CD14-positive monocyte (primary cell): Measurements from ENCODE around the gene SBF1. TPM values are rescaled to one million over a fixed set of nuclear protein-coding genes. Genes with fewer than 3 reads are reported as not detected.

ENCODE experiments used
- DNase-seq, 3 donors: peaks; one replicate each; pipeline ENCODE4 v3.0.0-alpha.2; 2011 to 2022
- H2AFZ ChIP-seq: 2 replicates; pipeline ENCODE4 v1.6.0; 2012; ENCODE audit warnings: mild to moderate bottlenecking, low read depth, low read length, inconsistent platforms; ENCODE audit not compliant: insufficient read depth, poor library complexity, severe bottlenecking
- H3K27ac ChIP-seq, 2 donors: 1 replicate in 1 of 2; 2 replicates in 1 of 2; pipeline ENCODE4 v1.5.1; 2012 to 2013; ENCODE audit warnings: low read length in 2 of 2, control low read depth in 1 of 2, inconsistent platforms in 1 of 2, low read depth in 1 of 2, mild to moderate bottlenecking in 1 of 2
- H3K27me3 ChIP-seq, 2 donors: one replicate each; pipeline versions ENCODE4 v1.6.0 to v1.6.1; 2011 to 2013; ENCODE audit warnings: low read length in 2 of 2; ENCODE audit not compliant: control insufficient read depth in 2 of 2, insufficient read depth in 2 of 2
- H3K36me3 ChIP-seq, 2 donors: replicated peaks in 1 of 2; 1 replicate in 1 of 2; 2 replicates in 1 of 2; pipeline versions ENCODE4 v1.5.1 to v1.6.1; 2012 to 2013; ENCODE audit warnings: low read length in 2 of 2, control low read depth in 1 of 2, inconsistent platforms in 1 of 2, mild to moderate bottlenecking in 1 of 2; ENCODE audit not compliant: insufficient read depth in 2 of 2, control insufficient read depth in 1 of 2
- H3K4me1 ChIP-seq, 2 donors: 1 replicate in 1 of 2; 2 replicates in 1 of 2; pipeline versions ENCODE4 v1.5.1 to v1.6.1; 2012 to 2013; ENCODE audit warnings: low read length in 2 of 2, control low read depth in 1 of 2, inconsistent platforms in 1 of 2, mild to moderate bottlenecking in 1 of 2, moderate library complexity in 1 of 2; ENCODE audit not compliant: insufficient read depth in 2 of 2, control insufficient read depth in 1 of 2
- H3K4me2 ChIP-seq: replicated peaks from 2 replicates; pipeline ENCODE3; 2012; ENCODE audit warnings: low read length, moderate library complexity, mild to moderate bottlenecking; ENCODE audit not compliant: poor library complexity, severe bottlenecking; ENCODE audit errors: extremely low read depth
- H3K4me3 ChIP-seq, 3 experiments: fragments of 200-600 bp in 1 of 3; sonication (generic) in 1 of 3; replicated peaks in 1 of 3; 1 replicate in 2 of 3; 2 replicates in 1 of 3; pipeline ENCODE4 v1.5.1; 2011 to 2013; ENCODE audit warnings: low read length in 3 of 3, mild to moderate bottlenecking in 3 of 3, control low read depth in 2 of 3, low read depth in 2 of 3, inconsistent platforms in 1 of 3, moderate library complexity in 1 of 3
- H3K79me2 ChIP-seq: 2 replicates; pipeline ENCODE4 v1.6.0; 2012; ENCODE audit warnings: mild to moderate bottlenecking, control low read depth, inconsistent platforms, low read length, moderate library complexity; ENCODE audit not compliant: insufficient read depth
- H3K9ac ChIP-seq: 2 replicates; pipeline ENCODE4 v1.6.0; 2017; ENCODE audit warnings: low read length, mild to moderate bottlenecking; ENCODE audit not compliant: insufficient read depth, poor library complexity, severe bottlenecking
- H3K9me3 ChIP-seq, 2 donors: replicated peaks in 1 of 2; 1 replicate in 1 of 2; 2 replicates in 1 of 2; pipeline versions ENCODE4 v1.5.1 to v1.6.1; 2012 to 2013; ENCODE audit warnings: low read length in 2 of 2, control low read depth in 1 of 2; ENCODE audit not compliant: control insufficient read depth in 1 of 2, insufficient read depth in 1 of 2
- H4K20me1 ChIP-seq: 2 replicates; pipeline ENCODE4 v1.6.0; 2012; ENCODE audit warnings: mild to moderate bottlenecking, low read length, control low read depth, moderate library complexity; ENCODE audit not compliant: insufficient read depth
- H3K27ac Mint-ChIP-seq, 7 donors: one replicate each; pipeline ENCODE4 v1.8.0; 2020; ENCODE audit warnings: mild to moderate bottlenecking in 7 of 7, mixed read lengths in 7 of 7, moderate library complexity in 6 of 7, inconsistent platforms in 2 of 7
- H3K27me3 Mint-ChIP-seq, 3 donors: one replicate each; pipeline ENCODE4 v1.8.0; 2021 to 2022; ENCODE audit warnings: low read depth in 3 of 3, mild to moderate bottlenecking in 3 of 3, mixed read lengths in 3 of 3, moderate library complexity in 3 of 3, inconsistent platforms in 1 of 3
- H3K36me3 Mint-ChIP-seq, 2 donors: one replicate each; pipeline ENCODE4 v1.8.0; 2020; ENCODE audit warnings: mixed read lengths in 2 of 2, inconsistent platforms in 1 of 2, mild to moderate bottlenecking in 1 of 2
- H3K4me1 Mint-ChIP-seq: one replicate; pipeline ENCODE4 v1.8.0; 2020; ENCODE audit warnings: mild to moderate bottlenecking, mixed read lengths
- H3K4me3 Mint-ChIP-seq, 2 donors: one replicate each; pipeline ENCODE4 v1.8.0; 2020; ENCODE audit warnings: mild to moderate bottlenecking in 2 of 2, mixed read lengths in 2 of 2, moderate library complexity in 1 of 2
- H3K9me3 Mint-ChIP-seq, 7 donors: one replicate each; pipeline ENCODE4 v1.8.0; 2020 to 2022; ENCODE audit warnings: mixed read lengths in 7 of 7, mild to moderate bottlenecking in 6 of 7, moderate library complexity in 6 of 7, inconsistent platforms in 2 of 7
- WGBS: methylation state at CpG from one replicate; pipeline ENCODE4 v1.1.5; 2013; ENCODE audit warnings: missing lambda C conversion rate; ENCODE audit not compliant: insufficient coverage; 5-methylcytosine and 5-hydroxymethylcytosine counted together
- intact Hi-C, 2 donors: fragments of 100-400 bp; cut with micrococcal nuclease; formaldehyde crosslinking; loops; one replicate each; pipeline versions ENCODE4 v1.15.0 to v1.15.1; 2023
- polyA plus RNA-seq, 3 donors: library from polyadenylated mRNA; depleted of rRNA in 1 of 3; unstranded in 2 of 3; stranded (reverse) in 1 of 3; fragments of 300-500 nt in 2 of 3; fragments of >200 nt in 1 of 3; fragmentation: Illumina TruSeq in 2 of 3; gene quantifications; 1 replicate in 2 of 3; 2 replicates in 1 of 3; pipeline ENCODE4 v1.2.3, GENCODE V29; 2012 to 2021
- TF ChIP-seq, protein P1 (sequence below): fragments of 200-600 bp; IDR thresholded peaks from one replicate; pipeline ENCODE4 v1.8.0; 2022; ENCODE audit warnings: antibody characterized with exemption, mild to moderate bottlenecking

Gene SBF1
- polyA plus RNA-seq, 3 donors: 4.0 to 45.9 (median 6.2) TPM

GRCh38 chr22:50454556-50455075 is 20.2 kb downstream of the SBF1 start:
- Mint-ChIP-seq H3K27me3 (peaks cover 0 to 1% (median 0%) of the 10 kb centered on the region in 3 donors), H3K9me3 (no peaks in the 10 kb centered on the region), H3K36me3 (peaks cover 70 to 85% of the 10 kb centered on the region in 2 donors), H3K27ac (peak overlapping the region in 1 of 7 donors; percentile 20), H3K4me1 (peaks cover 12% of the 10 kb centered on the region), H3K4me3 (no peak overlapping the region)
- TF ChIP-seq, protein P1, sequence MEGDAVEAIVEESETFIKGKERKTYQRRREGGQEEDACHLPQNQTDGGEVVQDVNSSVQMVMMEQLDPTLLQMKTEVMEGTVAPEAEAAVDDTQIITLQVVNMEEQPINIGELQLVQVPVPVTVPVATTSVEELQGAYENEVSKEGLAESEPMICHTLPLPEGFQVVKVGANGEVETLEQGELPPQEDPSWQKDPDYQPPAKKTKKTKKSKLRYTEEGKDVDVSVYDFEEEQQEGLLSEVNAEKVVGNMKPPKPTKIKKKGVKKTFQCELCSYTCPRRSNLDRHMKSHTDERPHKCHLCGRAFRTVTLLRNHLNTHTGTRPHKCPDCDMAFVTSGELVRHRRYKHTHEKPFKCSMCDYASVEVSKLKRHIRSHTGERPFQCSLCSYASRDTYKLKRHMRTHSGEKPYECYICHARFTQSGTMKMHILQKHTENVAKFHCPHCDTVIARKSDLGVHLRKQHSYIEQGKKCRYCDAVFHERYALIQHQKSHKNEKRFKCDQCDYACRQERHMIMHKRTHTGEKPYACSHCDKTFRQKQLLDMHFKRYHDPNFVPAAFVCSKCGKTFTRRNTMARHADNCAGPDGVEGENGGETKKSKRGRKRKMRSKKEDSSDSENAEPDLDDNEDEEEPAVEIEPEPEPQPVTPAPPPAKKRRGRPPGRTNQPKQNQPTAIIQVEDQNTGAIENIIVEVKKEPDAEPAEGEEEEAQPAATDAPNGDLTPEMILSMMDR: no peak
- no peaks in the 10 kb centered on the region for H3K4me1 ChIP-seq
- H3K79me2 ChIP-seq: no peaks in the 10 kb centered on the region
- 94% methylated on average over 25 of the region's 27 CpGs for WGBS
- no peak for DNase-seq
- no peaks in the 10 kb centered on the region for H3K27me3 ChIP-seq
- peaks cover 9% of the 10 kb centered on the region for H4K20me1 ChIP-seq
- no peak overlapping the region for H3K9ac ChIP-seq
- no peak overlapping the region for H2AFZ ChIP-seq
- H3K4me3 ChIP-seq: no peak overlapping the region
- peaks cover 73 to 92% of the 10 kb centered on the region in 2 donors for H3K36me3 ChIP-seq
- intact Hi-C loops: no loop called here
- no peak overlapping the region for H3K27ac ChIP-seq
- no peaks in the 10 kb centered on the region for H3K9me3 ChIP-seq
- no peak overlapping the region for H3K4me2 ChIP-seq

- Histone ChIP-seq H3K4me3 (no peak overlapping the region), H3K4me1 (no peaks in the 10 kb centered on the region), H3K9me3 (no peaks in the 10 kb centered on the region), H3K4me2 (no peak overlapping the region), H4K20me1 (peaks cover 10% of the 10 kb centered on the region), H3K27me3 (no peaks in the 10 kb centered on the region), H3K9ac (no peak overlapping the region), H2AFZ (no peak overlapping the region), H3K27ac (peak overlapping the region in 1 of 2 donors; percentile 46), H3K36me3 (peaks cover 72 to 91% of the 10 kb centered on the region in 2 donors), H3K79me2 (no peaks in the 10 kb centered on the region)
- Mint-ChIP-seq H3K27me3 (peaks cover 0 to 3% (median 1%) of the 10 kb centered on the region in 3 donors), H3K27ac (peak overlapping the region in 5 of 7 donors; percentile 27 to 79 (median 74)), H3K4me1 (peaks cover 13% of the 10 kb centered on the region), H3K36me3 (peaks cover 70 to 83% of the 10 kb centered on the region in 2 donors), H3K4me3 (no peak overlapping the region), H3K9me3 (no peaks in the 10 kb centered on the region)
- WGBS: no CpG with 5 or more reads among the region's 5 CpGs
- intact Hi-C loops: no loop called here
- TF ChIP-seq, protein P1: no peak
- DNase-seq: no peak
Measured at GRCh38 chr22:50452649-50453048, 22.2 kb downstream of the SBF1 start.
